Measurements from ENCODE around the gene VSX1.

DNA sequence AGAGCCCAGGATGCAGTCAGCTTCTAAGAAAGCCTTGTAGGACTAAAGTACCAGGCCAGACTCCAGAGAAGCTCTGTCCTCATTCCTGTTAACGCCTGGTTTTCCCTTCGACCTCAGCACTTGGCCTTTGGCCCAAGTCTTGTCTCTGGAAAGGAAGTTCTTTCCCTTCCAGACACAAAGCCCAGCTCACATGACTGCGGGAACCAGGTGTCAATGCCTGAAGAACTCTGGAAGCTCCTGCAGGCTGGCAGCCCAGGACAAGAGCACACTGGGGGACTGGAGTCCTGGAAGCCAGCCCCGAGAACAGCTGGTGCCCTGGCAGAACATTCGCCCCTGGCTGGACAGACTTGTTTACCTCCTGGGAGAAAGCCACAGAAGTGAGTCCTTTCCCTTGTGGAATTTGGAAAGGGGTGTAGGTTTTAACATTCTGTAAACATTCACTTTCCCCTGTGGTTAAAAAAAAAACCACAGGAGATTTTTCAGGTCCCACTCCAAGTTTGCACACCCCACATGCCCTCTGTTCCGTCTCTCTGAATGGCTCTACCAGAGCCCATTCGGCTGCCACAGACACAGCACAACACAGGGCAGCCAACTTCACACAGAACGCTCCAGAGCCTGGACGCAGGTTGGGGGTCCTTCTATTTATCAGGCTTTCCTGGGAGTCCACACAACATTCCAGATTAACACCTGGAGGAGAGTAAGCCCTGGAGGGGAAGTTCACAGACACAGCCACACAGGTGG, 42.1 kb downstream of the VSX1 start:
- TF ChIP-seq LARP7 (IDR thresholded peaks at IDR 0.05) (no peak), DACH1 (IDR thresholded peaks at IDR 0.05; ENCODE audit: partially characterized antibody) (no peak), SMARCA4 (IDR thresholded peaks at IDR 0.05) (no peak), NFRKB (IDR thresholded peaks at IDR 0.05; ENCODE audit: low read depth) (no peak), CHD2 (IDR thresholded peaks at IDR 0.05; ENCODE audit: low read depth, low read length) (no peak)
- TF ChIP-seq, protein P1, sequence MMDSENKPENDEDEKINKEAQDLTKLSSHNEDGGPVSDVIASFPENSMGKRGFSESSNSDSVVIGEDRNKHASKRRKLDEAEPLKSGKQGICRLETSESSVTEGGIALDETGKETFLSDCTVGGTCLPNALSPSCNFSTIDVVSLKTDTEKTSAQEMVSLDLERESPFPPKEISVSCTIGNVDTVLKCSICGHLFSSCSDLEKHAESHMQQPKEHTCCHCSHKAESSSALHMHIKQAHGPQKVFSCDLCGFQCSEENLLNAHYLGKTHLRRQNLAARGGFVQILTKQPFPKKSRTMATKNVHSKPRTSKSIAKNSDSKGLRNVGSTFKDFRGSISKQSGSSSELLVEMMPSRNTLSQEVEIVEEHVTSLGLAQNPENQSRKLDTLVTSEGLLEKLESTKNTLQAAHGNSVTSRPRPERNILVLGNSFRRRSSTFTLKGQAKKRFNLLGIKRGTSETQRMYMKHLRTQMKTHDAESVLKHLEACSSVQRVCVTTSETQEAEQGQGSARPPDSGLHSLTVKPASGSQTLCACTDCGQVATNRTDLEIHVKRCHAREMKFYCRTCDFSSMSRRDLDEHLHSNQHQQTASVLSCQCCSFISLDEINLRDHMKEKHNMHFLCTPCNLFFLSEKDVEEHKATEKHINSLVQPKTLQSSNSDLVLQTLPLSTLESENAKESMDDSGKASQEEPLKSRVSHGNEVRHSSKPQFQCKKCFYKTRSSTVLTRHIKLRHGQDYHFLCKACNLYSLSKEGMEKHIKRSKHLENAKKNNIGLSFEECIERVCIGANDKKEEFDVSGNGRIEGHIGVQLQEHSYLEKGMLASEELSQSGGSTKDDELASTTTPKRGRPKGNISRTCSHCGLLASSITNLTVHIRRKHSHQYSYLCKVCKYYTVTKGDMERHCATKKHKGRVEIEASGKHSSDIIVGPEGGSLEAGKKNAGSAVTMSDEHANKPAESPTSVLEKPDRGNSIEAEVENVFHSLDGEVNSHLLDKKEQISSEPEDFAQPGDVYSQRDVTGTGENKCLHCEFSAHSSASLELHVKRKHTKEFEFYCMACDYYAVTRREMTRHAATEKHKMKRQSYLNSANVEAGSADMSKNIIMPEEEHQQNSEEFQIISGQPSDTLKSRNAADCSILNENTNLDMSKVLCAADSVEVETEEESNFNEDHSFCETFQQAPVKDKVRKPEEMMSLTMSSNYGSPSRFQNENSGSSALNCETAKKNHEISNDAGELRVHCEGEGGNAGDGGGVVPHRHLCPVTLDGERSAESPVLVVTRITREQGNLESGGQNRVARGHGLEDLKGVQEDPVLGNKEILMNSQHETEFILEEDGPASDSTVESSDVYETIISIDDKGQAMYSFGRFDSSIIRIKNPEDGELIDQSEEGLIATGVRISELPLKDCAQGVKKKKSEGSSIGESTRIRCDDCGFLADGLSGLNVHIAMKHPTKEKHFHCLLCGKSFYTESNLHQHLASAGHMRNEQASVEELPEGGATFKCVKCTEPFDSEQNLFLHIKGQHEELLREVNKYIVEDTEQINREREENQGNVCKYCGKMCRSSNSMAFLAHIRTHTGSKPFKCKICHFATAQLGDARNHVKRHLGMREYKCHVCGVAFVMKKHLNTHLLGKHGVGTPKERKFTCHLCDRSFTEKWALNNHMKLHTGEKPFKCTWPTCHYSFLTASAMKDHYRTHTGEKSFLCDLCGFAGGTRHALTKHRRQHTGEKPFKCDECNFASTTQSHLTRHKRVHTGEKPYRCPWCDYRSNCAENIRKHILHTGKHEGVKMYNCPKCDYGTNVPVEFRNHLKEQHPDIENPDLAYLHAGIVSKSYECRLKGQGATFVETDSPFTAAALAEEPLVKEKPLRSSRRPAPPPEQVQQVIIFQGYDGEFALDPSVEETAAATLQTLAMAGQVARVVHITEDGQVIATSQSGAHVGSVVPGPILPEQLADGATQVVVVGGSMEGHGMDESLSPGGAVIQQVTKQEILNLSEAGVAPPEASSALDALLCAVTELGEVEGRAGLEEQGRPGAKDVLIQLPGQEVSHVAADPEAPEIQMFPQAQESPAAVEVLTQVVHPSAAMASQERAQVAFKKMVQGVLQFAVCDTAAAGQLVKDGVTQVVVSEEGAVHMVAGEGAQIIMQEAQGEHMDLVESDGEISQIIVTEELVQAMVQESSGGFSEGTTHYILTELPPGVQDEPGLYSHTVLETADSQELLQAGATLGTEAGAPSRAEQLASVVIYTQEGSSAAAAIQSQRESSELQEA (IDR thresholded peaks at IDR 0.05; ENCODE audit: low read depth) = no peak

All from K562 (cell line).